HS-27A (cell line): Measurements from ENCODE around the gene PKN3.

Experiments used
- DNase-seq: peaks from one replicate; pipeline ENCODE4 v3.0.0-alpha.2; 2012; ENCODE audit warnings: low read depth, missing footprints

The PKN3 gene

GRCh38 chr9:128716581-128717254 is 14.4 kb downstream of the PKN3 start:
- no peak for DNase-seq

- DNase-seq, result no peak
Observed at GRCh38 chr9:128718047-128718446, 15.7 kb downstream of the PKN3 start.

- DNase-seq, result no peak
Observed at GRCh38 chr9:128718475-128718874, 16.2 kb downstream of the PKN3 start.

GRCh38 chr9:128719919-128720605 is 17.8 kb downstream of the PKN3 start:
- no peak for DNase-seq

GRCh38 chr9:128720841-128721486 is 18.7 kb downstream of the PKN3 start:
- no peak for DNase-seq

GRCh38 chr9:128721487-128722010 is 19.2 kb downstream of the PKN3 start:
- DNase-seq, result no peak

GRCh38 chr9:128722380-128723351 is 20.4 kb downstream of the PKN3 start:
- no peak for DNase-seq

GRCh38 chr9:128723352-128723865 is 21.1 kb downstream of the PKN3 start:
- no peak for DNase-seq

- DNase-seq, result peak; percentile 72
Observed at GRCh38 chr9:128723866-128724743, 21.8 kb downstream of the PKN3 start, which contains the start of gene ZDHHC12. Gene ZDHHC12 (minus strand): TSS chr9:128724127. CDS start chr9:128724093, 34 bp downstream.

GRCh38 chr9:128724744-128725211 is 22.5 kb downstream of the PKN3 start:
- DNase-seq, result no peak

GRCh38 chr9:128727640-128728248 is 25.4 kb downstream of the PKN3 start:
- no peak for DNase-seq

- no peak for DNase-seq
Observed at GRCh38 chr9:128728298-128728697, 26.0 kb downstream of the PKN3 start.

GRCh38 chr9:128729302-128729701 is 27.0 kb downstream of the PKN3 start:
- DNase-seq, result no peak

GRCh38 chr9:128729766-128730517 is 27.6 kb downstream of the PKN3 start:
- DNase-seq, result no peak

- DNase-seq, result no peak
Observed at GRCh38 chr9:128731093-128731492, 28.8 kb downstream of the PKN3 start.

GRCh38 chr9:128731691-128732090 is 29.4 kb downstream of the PKN3 start:
- no peak for DNase-seq

- no peak for DNase-seq
Observed at GRCh38 chr9:128732576-128732975, 30.3 kb downstream of the PKN3 start.

- peak; percentile 48 for DNase-seq
Observed at GRCh38 chr9:128733256-128733655, 31.0 kb downstream of the PKN3 start.

GRCh38 chr9:128735373-128735772 is 33.1 kb downstream of the PKN3 start:
- DNase-seq, result no peak
